ENCODE results near the gene CCDC141.
A peak's percentile ranks its signal among the peaks of the same experiment; 100 is the strongest.

The CCDC141 gene

DNA sequence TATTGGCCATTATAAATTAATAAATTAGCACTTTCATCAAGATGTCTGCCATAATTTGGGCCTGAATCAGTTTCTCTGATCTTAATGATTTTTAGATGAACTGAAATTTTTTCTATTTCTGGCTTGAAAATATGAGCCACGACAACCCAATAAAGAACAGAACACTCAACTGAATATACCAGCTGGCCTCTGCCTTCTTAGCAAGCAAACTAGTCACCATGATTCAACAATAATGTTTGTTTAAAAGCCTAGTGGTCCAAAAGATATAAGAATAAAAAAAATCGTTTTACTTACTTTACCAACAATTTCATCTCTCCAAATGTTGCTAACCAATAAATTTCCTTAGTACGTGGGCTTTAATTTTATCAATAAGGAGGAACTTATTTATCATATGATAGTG, 176.0 kb downstream of the CCDC141 start:
- peak overlapping the region; percentile 45 to 59 for H3K27ac ChIP-seq
- H3K4me3 ChIP-seq = no peak overlapping the region
- TF ChIP-seq, protein P1, sequence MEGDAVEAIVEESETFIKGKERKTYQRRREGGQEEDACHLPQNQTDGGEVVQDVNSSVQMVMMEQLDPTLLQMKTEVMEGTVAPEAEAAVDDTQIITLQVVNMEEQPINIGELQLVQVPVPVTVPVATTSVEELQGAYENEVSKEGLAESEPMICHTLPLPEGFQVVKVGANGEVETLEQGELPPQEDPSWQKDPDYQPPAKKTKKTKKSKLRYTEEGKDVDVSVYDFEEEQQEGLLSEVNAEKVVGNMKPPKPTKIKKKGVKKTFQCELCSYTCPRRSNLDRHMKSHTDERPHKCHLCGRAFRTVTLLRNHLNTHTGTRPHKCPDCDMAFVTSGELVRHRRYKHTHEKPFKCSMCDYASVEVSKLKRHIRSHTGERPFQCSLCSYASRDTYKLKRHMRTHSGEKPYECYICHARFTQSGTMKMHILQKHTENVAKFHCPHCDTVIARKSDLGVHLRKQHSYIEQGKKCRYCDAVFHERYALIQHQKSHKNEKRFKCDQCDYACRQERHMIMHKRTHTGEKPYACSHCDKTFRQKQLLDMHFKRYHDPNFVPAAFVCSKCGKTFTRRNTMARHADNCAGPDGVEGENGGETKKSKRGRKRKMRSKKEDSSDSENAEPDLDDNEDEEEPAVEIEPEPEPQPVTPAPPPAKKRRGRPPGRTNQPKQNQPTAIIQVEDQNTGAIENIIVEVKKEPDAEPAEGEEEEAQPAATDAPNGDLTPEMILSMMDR (IDR thresholded peaks at IDR 0.05) = no peak
- DNase-seq (ENCODE audit: low spot score) = no peak

DNA sequence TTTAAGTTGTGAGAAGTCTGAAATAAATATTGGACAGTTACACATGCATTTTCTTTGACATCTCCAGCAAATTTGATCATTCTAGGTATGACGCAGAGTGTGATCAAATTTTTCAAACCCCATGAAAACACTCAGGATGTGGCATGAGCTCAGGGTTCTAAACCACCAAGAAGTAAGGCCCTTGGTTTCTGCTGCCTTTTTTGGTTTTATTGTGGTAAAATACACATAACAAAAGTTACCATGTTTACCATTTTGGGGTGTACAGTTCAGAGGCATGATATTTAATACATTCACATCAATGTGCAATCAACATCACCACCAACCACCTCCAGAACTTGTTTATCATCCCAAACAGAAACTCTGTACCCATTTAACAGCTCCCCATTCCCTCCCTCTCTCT, 178.4 kb downstream of the CCDC141 start:
- no peak overlapping the region for H3K4me3 ChIP-seq
- DNase-seq (ENCODE audit: low spot score) = no peak
- TF ChIP-seq, protein P1 (IDR thresholded peaks at IDR 0.05) = no peak
- H3K27ac ChIP-seq = no peak overlapping the region

DNA sequence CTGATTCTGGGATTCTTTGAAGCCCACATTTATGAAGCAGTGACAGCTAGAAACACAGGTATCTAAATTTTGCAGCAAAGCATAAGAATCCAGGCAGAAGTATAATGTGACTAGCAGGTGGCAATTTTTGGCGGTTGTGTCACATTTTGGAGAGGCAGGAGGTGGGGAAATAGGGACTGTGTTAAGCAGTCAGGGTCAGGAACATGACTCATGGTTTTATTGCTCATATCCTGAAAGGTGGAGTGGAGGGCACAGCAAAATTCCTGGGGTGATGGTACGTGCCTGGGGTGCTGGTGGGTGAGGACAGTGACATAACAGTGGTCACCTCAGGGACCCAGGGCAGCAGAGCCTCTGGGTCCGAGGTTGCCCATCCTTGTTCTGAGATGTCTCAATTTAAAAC, 179.2 kb downstream of the CCDC141 start:
- no peak overlapping the region for H3K27ac ChIP-seq
- TF ChIP-seq, protein P1 (IDR thresholded peaks at IDR 0.05) = no peak
- DNase-seq (ENCODE audit: low spot score) = no peak
- H3K4me3 ChIP-seq = no peak overlapping the region

DNA sequence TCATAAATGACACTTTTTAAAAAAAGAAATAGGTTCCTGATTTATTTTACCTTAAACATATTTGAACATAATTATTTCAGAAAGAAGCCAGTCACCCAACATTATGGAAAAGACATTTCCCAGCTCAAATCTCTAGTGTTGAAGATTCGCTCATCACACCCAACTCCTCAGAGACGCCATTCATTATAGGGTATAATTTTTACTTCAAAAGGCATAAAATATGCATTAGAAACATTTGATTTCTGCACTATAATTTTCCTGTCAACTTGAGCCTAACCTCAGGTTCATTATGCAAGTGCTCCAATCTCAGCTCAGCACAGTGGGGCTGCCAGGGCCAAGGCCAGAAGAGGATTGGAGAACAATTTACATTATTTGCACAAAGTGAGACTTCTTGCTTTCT, 183.9 kb downstream of the CCDC141 start:
- DNase-seq (ENCODE audit: low spot score) = no peak
- Histone ChIP-seq H3K4me3 (no peak overlapping the region), H3K27ac (no peak overlapping the region)
- TF ChIP-seq, protein P1 (IDR thresholded peaks at IDR 0.05) = no peak

DNA sequence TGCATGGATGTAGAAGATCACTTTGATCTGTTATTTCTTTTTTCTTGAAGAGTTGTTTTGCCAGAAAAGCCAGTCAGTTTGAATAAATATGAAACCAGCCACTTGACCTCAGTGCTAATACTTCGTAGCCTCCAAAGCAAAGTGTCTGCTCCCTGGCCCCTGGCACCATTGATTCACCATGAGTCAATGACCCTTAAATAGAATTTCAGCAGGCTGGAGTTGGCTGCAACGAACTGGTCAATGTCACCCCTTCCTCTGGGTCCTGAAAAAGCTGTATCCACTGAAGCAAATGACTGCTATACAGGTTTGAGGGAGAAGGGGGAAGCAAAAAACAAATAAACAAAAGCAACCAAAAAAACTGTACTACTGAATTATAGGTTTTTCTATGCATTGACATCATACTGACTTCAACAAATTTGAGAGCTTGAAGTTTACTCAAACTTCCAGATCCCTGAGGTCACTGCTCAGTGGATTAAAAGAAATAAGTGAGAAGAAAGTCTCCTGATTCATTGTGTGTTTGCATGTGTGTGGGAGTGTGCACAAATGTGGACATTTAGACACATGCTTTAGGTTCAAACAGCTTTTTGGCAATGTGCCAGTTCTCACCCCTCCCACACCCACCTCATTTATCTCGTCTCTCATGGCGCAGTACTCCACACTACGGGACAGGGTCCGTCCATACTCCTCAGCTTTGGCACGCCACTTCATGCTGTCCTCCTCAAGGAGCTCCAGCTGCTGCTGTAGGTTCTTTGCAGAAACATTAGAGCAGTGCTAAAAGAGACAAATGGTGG, 184.6 kb downstream of the CCDC141 start:
- no peak for DNase-seq (ENCODE audit: low spot score)
- TF ChIP-seq, protein P1 (IDR thresholded peaks at IDR 0.05) = no peak
- H3K4me3 ChIP-seq = no peak overlapping the region
- H3K27ac ChIP-seq = peak overlapping the region; percentile 74 to 86

DNA sequence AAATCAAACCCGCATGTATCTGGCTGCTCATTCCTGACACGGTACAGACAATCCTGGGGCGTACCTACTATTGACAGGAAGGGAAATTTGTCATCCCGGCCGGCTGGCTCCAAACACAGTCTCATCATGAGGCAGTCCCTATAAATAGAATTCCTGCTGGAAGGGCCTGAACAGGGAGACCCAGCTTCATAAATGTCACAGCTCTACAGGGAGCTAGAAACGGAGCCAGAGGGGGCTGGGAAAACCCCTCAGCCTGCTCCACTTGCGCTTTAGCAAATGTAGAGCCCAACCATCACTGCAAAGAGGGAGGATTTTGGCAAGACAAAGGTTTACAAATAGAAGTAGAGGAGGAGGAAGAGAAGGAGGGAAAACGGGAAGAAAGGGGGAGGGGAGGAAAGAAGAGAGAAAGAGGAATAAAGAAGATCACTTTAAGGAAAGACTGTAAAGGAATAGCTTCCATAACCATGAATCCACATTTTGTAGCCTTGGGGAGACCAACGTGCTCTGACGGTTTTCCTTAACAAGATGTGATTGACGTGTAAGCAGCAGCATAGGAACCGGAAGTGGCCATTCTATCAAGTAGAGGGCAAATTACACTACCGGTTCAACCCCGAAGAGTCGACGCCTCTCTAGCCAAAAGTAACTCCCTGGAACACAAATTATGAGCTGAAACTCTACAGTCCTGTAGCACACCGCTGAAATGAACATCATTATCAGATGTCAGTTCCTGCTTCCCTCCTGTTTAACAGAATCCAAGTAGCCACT, 185.9 kb downstream of the CCDC141 start:
- TF ChIP-seq, protein P1 (IDR thresholded peaks at IDR 0.05) = no peak
- Histone ChIP-seq H3K4me3 (peak overlapping the region; percentile 51), H3K27ac (peak overlapping the region; percentile 74 to 86)

More for the DNA sequence above, 185.9 kb downstream of the CCDC141 start:
- DNase-seq (ENCODE audit: low spot score) = peak; percentile 82
